Umbilical cord (tissue), 2 donors: Measurements from ENCODE around the gene SUPT6H. TPM values are rescaled to one million over a fixed set of nuclear protein-coding genes. Genes with fewer than 3 reads are reported as not detected.

Source experiments
- DNase-seq: peaks from one replicate; pipeline ENCODE4 v3.0.0-alpha.2; 2015; ENCODE audit warnings: low spot score
- total RNA-seq: library from RNA; depleted of rRNA; stranded (reverse); fragments of >200 nt; gene quantifications from one replicate; pipeline ENCODE4 v1.2.3, GENCODE V29; 2014; ENCODE audit warnings: low replicate concordance; ENCODE audit not compliant: insufficient read depth

SUPT6H gene
- 40.4 TPM for total RNA-seq

DNA sequence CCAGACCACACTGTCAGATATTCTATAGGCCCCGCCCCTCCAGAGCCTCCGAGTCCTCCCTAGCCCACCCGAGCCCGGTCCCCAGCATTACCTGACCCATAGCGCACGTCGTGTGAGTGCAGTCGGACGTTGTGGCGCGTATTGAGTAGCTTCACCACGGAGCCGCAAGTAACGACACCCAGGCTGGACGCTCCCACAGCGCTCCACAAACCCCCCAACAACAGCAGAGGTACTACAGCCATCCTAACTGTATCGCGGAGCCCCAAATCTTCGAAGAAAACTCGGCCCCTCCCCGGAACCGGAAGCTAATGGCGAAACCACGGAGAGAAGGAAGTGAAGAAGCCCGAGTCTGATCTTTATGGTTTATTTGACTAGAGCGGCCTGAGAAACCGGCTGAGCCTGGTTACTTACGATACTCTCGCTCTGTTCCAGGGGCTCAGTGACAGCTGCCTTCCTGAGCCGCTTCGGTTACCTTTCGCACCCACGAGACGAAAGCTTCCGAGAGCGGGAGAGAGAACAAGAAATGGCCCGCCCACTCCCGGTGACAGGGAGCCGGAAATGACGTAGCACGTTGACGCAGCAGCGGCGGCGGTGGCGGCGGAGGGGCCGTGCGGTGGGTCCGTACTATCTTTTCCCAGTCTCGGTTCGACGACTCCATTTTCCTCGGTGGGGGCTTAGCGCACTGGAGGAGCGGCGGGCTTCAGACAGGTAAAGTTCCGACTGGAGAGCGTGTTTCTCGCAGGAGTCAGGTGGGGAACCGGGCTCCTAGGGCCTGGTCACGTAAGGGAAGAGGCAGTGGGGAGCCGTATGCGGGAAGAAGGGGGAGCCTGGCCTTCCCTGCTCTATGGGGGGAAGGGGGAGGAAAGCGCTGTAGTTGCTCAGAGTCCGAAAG is at the start of gene SUPT6H, which contains the start of gene SDF2:
SUPT6H (plus strand) TSS at position 571 of the 892 bp plus-strand sequence. CDS start 11,197 bp downstream, outside the sequence.
SDF2 (minus strand) TSS at position 272 of the 892 bp plus-strand sequence; CDS start at position 242, 30 bp downstream.
- DNase-seq, result peak; percentile 95

DNA sequence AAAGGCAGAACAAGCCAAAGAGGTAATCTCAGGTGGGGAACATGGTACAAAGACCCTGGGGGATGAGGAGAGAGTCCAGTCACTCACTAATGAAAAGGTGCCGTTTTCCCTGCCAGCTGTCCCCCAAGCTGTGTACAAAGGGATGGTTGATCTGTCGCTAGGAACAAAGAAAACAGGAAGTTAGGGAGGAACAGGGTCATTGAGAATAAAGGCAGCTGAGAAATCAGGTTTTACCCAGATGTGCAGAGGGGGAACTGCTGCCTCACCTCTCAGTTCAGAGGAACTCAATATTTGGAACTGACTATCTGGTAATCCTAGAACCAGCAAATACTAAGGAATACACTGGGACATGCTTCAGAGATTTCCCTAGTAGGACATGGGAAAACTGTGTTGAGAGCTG is 49.5 kb upstream of the SUPT6H start:
- DNase-seq, result no peak

DNA sequence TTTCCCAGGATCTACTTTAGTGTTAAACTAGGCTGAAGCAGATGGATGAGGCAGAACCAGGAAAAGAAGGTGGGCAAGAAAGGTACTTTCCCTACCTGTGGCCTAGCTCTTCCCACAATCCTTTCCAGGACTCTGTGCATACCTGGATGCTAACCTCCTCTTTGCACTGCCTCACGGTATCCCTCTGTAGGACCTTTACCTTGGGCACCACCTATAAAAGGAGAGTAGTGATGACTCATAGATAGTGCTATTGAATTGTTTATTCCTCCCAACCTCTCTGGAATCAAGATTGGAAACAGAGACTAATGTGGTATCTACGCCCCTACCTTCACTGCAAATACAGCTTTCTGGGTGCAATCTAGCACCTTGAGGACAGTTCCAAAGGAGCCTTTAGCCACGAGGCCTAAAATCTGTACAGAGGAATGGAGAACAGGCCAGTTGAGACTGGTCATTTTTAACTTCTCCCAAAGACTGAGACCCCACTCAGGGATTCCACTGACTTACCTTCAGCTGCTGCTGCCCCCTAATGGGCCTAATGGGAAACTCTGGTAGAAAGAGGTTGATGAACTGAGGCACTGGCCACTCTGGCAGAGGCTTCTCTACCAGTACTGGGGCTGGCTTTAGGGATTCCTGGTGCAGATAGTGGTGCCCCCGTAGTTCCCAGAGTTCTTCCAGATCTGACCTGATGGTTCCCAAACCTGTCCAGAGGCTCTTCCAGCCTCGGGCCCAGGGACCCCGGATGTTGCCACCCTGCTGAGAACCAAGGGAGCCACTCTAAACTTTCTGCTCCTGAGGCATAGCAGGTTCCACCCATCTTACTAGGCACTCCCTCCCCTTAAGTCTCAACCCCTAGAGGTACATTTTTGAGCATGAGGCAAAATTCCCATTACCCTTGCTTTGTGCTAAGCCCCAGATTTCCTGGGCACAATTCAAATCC is 48.8 kb upstream of the SUPT6H start:
- peak; percentile 25 for DNase-seq

DNA sequence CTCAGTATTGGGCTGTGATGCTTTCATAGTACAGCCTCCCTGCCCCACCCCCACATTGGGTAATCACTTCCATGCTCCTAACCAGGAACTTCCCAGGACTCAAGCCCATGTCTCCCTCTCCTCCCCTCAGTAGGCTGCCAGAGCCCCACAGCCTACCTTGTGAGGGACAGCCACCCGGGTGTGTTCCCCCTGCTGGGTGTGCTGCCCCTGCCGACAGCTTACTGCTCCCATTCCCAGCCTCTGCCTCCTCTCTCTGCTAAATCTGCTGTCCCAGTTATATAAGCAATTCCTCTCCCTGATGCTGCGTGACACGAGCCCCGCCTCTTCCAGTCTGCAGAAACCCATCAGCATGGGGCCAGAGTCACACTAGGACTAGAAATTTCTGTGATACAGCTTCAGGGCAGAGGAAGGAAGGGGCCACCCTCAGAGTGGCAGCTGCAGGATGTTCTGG is 48.0 kb upstream of the SUPT6H start, which contains the start of gene RSKR:
RSKR (minus strand) TSS at position 255 of the 451 bp plus-strand sequence; CDS start at position 231, 24 bp downstream.
- DNase-seq, result no peak

DNA sequence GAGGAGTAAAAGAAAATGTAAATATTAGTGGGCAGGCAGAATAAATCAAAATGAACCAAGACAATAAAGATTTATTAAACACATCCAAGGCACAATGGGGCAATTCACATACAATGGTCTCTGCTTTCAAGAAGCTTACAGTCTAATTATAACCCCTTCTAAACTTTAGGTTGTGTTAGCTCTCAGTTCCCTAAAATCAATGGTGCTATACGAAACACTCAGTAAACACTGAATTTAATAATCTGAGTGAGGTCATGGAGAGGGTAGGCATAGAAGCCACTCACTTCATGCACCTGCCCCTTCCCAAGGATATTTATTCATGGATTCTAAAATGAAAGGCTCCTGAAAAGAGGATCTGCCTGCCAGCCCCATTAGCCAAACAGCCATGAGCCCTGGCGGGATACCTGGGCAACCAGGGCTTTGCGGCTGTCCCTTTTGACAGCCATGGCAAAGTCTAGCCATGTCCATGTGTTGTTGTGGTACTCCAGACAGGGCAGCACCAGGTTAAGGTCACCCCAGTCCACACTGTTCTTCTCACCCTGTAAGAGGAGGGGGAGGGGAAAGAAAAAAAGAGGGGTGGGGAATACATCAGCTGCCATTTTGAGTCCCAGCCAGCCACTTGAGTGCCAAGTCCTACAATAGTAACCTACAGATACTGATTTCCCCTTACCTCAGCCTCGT is 46.6 kb upstream of the SUPT6H start:
- DNase-seq, result no peak

DNA sequence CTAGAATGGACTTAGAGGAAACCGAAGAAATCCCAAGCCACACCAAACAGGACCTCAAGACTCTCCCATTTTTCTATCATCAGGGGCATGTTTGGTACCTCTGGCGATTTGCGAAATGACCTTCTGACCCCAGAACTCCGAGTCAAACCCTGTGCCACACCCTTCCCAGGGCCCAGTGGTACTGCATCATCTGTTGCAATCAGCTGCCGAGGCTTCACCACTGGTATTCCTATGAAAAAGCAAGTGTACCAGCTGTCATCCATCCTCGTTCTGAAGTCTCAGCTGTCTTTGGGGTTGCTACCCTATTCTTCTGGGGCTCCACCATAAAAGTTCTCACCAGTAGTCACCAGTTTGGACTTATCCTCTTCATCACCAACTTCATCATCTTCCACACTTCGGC is 45.7 kb upstream of the SUPT6H start:
- no peak for DNase-seq

DNA sequence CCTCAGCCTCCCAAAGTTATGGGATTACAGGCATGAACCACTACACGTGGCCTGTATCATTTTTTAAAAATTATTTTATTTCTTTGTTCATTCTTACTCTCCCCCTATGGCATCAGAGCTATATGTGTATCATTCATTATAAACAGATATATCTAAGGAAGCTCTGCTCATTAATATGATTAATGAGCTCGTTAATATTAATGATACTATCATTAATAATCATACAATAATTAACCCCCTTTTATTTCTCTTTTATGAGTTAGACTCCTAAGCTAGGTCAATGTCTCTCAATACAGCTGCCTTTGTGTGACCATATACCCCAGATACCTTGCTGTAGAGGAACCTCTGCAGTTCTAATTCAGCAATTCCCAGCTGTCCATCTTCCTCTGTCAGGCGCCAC is 43.5 kb upstream of the SUPT6H start:
- DNase-seq, result no peak

DNA sequence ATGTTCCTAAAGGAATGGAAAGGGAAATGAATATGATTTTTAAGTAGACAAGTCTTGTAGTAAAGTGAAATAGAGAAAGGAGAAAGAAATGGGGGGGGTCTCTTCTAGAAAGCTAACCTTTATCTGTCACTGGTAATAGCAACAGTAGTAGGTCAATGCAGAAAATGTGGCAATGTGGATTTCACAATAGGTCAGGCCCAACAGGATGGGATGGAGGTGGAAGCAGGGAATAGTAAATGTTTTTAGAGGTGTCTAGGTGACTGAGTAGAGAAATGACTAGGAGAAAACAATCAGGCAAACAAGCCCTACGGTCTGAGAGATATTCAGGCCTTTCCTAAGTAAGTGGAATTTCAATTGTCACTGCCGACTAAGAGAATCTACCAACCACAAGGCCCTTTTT is 42.0 kb upstream of the SUPT6H start:
- DNase-seq, result no peak

DNA sequence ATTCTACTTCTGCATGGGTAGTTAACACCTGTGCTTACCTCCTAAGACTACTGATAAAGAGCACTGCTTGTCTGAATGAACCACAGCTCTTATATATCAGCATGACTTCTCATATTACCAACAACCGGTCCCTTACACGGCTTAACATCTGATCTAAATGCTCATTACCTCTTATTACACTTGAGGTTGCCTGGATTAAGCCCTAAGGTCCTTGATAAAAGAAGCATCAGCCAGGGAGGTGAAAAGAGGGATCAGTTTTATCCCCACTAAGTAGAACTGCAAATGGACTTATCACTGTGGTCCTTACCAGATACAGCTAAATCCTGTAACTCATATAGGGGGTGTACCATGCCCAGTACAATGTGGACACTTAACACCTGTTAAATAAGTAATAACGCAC is 39.8 kb upstream of the SUPT6H start:
- DNase-seq, result no peak

DNA sequence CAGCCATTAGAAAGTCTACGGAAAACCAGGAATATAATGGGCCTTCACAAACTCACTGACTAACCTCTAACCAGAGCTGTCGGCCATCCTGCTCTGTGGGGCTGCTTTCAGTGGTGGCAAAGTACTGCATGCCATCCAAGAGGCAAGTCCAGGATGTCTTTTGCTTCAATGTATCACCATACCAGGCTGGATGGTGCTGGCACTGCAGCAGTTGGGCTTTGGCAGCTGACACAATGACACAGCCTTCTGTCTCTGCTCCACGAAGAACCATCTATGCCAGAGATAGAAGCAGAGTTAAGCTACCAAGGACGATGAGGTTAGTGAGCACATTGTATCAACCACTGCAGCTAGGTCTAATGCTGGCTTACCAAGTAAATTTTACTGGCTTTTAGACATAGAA is 38.3 kb upstream of the SUPT6H start:
- no peak for DNase-seq

DNA sequence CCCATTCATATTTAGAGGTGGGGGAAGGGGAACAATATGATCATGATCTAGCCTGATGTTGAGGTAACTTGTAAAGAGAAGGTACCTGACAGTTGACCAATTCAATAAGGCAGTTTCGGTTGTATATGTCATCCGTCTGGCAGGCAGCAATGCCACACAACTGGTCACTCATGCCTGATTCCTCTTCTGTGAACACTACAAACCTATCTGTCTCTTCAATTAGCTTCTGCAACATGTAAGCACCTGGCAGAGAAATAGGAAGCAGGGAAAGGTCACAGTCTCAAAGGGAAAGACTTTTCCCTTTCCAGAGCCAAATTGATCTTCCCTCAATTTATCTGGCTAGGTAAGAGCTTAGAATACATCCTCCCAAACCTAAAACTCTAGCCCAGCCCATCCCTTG is 37.9 kb upstream of the SUPT6H start:
- DNase-seq, result no peak

DNA sequence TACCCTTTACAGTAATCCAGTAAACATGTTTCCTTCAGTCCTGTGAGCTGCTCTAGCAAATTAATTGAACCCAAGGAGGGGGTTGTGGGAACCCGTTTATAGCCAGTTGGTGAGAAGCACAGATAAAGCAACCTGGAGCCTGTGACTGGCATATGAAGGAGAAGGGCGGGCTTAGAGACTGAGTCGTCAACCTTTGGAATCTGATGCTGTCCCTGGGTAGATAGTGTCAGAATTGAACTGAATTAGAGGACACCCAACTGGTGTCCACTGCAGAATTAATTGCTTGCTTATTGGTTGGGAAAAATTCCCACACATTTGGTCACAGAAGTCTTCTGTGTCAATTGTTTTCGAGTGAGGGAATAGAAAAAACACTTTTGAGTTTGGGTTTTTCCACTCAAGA is 35.2 kb upstream of the SUPT6H start:
- no peak for DNase-seq

DNA sequence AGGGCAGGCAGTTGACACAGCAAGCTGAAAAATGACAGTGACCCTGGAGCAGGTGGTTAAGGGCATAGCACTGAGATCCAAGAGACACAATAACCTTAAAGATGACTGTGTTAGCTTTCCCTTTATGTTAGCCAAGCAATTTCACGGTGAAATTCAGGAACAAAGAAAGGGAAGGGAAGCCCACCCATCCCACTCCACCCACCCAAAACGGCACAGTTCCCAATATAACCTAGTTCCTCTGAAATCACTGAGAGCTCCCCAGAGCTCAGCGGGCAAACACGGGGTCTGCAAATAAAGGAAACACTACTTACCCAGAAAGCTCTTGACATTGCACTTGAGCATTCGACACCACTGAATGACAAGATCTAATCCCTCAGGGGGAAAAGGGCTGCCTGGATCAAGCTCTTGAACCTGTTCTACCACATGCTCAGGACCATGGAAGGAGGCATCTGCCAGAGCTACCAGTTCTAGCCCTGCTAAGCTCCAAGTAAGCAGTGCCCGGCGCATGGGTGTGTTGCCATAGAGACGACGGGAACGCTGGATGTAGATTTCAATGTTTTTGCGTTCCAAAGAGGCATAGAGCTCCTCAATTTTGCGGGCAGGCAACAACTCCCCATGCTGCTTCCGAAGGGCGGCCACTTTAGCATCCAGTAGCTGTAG is 27.7 kb upstream of the SUPT6H start:
- no peak for DNase-seq

DNA sequence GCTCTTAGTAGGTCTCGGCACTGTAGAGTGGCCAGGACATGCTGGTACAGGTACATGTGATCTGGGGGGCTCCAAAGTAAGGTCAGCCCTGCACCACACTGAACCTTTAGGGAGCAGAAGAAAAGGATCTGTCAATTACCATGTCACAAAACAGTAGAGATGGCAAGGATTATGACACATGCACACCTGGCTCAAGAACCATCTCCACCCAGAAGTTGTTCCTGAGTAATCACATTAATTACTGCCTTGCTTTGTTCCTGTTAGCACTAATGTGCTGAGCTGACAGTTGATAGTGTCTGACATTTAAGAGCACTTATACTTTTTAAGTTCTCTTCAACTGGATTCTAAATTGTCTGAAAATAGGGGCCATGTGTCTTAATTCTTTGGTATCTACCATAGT is 26.5 kb upstream of the SUPT6H start:
- no peak for DNase-seq

DNA sequence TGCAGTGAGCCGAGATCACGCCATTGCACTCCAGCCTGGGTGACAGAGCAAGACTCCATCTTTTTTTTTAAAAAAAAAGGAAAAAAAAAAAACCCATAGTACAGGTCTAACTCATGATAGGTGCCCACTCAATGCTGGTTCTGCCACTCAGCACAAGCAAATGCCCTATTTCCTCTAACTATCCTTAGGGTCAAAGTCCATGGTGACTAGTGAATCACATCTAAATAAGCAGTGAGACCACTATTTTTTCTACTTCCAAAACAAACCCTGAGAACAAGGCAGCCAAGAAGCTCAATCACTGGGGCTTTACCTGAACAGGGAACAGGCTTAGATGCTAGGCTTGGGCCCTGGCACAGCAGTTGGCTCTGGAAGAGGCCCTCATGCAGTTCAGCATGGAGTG is 20.4 kb upstream of the SUPT6H start:
- no peak for DNase-seq

DNA sequence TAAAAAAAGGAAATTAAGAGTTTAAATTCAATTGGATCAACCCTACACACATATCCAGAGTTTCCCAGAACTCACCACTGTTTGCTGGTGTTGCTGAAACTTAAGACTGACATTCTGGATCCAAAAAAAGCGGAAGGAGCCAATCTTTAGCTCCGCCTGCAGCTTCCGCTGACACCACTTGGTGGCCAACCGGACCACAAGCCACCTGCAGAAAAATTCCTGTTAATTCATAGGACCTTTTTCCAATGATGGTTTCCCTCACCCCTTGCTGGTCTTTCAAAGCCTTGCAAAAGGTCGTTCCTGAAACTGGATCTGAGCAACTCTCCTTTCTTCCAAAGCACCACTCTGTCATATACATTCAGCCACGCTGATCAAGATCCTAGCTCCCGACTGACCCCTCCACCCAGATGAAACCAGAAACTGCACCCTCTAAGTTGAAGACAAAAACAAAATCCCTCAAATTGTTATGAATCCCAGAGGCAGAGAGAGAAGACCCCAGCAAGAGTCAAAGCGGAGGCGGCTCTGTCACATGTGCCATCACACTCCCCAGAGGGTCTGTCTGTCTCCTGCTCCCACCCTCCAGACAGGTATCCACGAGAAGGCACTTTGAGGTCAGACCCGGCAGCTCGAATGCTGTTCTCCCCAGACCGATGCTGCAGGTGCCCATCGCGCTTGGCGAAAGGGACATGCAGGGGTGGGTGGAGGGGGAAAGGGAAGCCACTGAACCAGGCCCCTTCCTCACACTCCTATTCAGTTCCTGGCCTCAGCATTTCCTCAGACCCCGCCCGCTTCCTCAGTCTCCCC is 17.8 kb upstream of the SUPT6H start:
- DNase-seq, result peak; percentile 24

DNA sequence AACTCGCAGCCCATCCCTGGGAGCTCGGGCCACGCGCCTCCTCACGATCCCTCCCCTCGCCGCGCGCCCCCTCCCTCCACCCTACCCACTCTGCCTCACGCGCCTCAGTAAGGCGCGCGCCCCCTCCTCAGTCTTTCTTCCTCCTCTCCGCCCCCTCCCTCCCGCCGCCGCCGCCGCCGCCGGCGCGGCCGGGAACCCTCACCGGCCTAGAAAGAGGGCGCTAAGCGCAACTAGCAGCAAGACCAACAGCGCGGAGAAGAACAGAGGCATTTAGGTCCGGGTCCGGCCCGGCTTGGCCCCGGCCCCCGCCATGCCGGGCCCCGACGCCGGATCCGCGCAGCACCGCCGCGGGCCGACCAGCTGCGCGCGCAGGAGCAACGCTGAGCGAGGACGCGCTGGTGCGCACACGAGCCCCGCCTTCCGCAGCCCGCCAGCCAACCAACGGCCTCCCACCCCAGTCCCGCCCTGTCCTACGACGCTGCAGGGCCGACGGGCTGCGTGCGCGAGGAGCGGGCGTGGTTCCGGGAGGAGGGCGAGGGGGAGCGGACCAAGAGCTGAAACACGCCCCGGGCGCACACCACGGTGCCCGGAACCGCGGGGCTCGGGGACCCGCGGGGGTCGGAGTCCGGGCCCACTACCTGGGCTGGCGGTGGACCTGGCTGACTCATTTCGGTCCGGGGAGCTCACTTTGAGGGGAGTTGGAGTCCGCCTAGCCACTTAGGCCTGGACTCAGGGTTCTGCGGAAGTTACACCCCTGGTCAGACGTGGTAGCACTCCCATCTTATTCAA is 17.0 kb upstream of the SUPT6H start, which contains the start of gene BLTP2:
BLTP2 (minus strand) TSS at position 372 of the 789 bp plus-strand sequence; CDS start at position 270, 102 bp downstream.
- peak; percentile 98 for DNase-seq

DNA sequence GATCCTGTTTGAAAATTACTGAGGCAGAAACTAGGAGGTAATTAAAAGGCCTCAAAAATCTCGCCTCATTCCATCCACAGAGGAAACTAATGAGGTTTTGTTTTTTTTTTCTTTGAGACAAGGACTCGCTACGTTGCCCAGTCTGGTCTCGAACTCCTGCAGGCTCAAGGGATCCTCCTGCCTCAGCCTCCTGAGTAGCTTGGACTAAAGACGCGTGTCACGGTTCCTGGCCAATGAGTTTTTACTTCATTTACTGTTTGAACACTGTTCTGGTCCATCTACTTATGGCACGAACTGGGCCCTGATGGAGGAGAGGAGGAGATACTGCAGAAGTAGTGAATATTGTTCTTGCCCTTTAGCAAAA is 16.4 kb upstream of the SUPT6H start:
- DNase-seq, result no peak
